Measurements from ENCODE around the gene SPO11. TPM values are rescaled to one million over a fixed set of nuclear protein-coding genes. Genes with fewer than 3 reads are reported as not detected.

The SPO11 gene
- total and polyA plus RNA-seq, 2 experiments from 2014 or later, result not detected

- WGBS, 2 experiments (ENCODE audit: low coverage in 1 of 2, low lambda C conversion rate in 2 of 2, missing lambda C conversion rate in 2 of 2), result 9% methylated on average over 8 of the region's 8 CpGs
- Histone ChIP-seq H3K79me2 (ENCODE audit: insufficient read depth) (no peaks in the 10 kb centered on the region), H3K27ac (no peak overlapping the region), H3K4me3 (no peak overlapping the region), H3K36me3 (ENCODE audit: low read depth) (no peaks in the 10 kb centered on the region), H3K9me2 (ENCODE audit: insufficient read depth) (no peaks in the 10 kb centered on the region), H4K20me1 (ENCODE audit: insufficient read depth) (no peaks in the 10 kb centered on the region), H2AFZ (no peak overlapping the region), H3K9me3 (ENCODE audit: low read depth) (no peaks in the 10 kb centered on the region), H3K4me2 (ENCODE audit: unreplicated experiment) (no peak overlapping the region), H3K9ac (no peak overlapping the region), H3F3A (ENCODE audit: insufficient read depth) (no peaks in the 10 kb centered on the region), H3K27me3 (replicated peaks; ENCODE audit: insufficient read depth) (peaks cover 80% of the 10 kb centered on the region), H3K4me1 (ENCODE audit: insufficient read depth) (no peaks in the 10 kb centered on the region)
- TF ChIP-seq EZH2 (IDR thresholded peaks at IDR 0.05; ENCODE audit: insufficient read depth, poor library complexity, severe bottlenecking), result no peak
- TF ChIP-seq EZH2phosphoT487 (IDR thresholded peaks at IDR 0.05; ENCODE audit: insufficient read depth, low read depth), result no peak
- DNase-seq, result no peak
- in situ Hi-C loops (cut with MboI), result no loop called here
Measured at GRCh38 chr20:57289391-57290177, 40.0 kb upstream of the SPO11 start.

DNA sequence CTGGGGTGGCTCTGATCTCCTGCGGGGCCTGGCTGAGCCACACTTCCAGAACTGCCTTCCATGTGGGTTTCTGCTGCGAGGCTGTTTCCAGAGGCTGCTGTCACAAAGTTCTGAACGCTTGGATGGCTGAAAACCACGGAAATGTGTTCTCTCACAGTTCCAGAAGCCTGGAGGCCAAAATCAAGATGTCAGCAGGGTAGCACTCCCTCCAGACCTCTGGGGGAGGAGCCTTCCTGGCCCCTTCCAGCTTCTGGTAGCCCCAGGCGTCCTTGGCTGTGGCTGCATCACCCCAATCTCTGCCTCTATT, 39.5 kb upstream of the SPO11 start:
- Histone ChIP-seq H3K9me2 (ENCODE audit: insufficient read depth) (no peaks in the 10 kb centered on the region), H3K79me2 (ENCODE audit: insufficient read depth) (no peaks in the 10 kb centered on the region), H3K36me3 (ENCODE audit: low read depth) (no peaks in the 10 kb centered on the region), H2AFZ (no peak overlapping the region), H3K9me3 (ENCODE audit: low read depth) (no peaks in the 10 kb centered on the region), H3F3A (ENCODE audit: insufficient read depth) (no peaks in the 10 kb centered on the region), H3K9ac (no peak overlapping the region), H4K20me1 (ENCODE audit: insufficient read depth) (no peaks in the 10 kb centered on the region), H3K4me1 (ENCODE audit: insufficient read depth) (no peaks in the 10 kb centered on the region), H3K4me3 (no peak overlapping the region), H3K27me3 (replicated peaks; ENCODE audit: insufficient read depth) (peaks cover 75% of the 10 kb centered on the region), H3K27ac (no peak overlapping the region), H3K4me2 (ENCODE audit: unreplicated experiment) (no peak overlapping the region)
- in situ Hi-C loops (cut with MboI), result no loop called here
- no peak for TF ChIP-seq EZH2phosphoT487 (IDR thresholded peaks at IDR 0.05; ENCODE audit: insufficient read depth, low read depth)
- TF ChIP-seq EZH2 (IDR thresholded peaks at IDR 0.05; ENCODE audit: insufficient read depth, poor library complexity, severe bottlenecking), result no peak
- WGBS, 2 experiments (ENCODE audit: low coverage in 1 of 2, low lambda C conversion rate in 2 of 2, missing lambda C conversion rate in 2 of 2), result 2 to 5% methylated on average over 5 of the region's 5 CpGs
- no peak for DNase-seq

DNA sequence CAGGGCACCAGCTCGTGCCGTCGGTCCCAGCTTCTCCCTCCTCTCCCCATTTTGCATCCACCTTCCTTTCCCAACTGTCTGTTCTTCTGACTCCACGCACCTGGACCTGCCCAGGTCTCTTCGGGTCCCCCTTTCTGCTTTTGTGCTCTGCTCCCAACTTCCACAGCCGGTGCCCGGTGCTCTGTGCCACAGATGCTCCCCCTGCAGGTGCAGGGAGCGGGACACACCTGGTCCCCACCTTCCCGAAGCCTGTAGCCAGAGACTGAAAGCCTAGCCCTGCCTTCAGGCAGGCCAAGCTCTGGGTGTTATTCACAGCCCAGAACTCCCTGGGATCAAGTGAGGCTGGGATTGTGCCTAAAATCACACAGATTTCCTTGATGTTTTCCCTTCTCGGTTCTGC, 38.6 kb upstream of the SPO11 start:
- H3K27ac ChIP-seq, result no peak overlapping the region
- H3K36me3 ChIP-seq (ENCODE audit: low read depth), result no peaks in the 10 kb centered on the region
- no peak for DNase-seq
- no peak overlapping the region for H2AFZ ChIP-seq
- no peaks in the 10 kb centered on the region for H3F3A ChIP-seq (ENCODE audit: insufficient read depth)
- H3K27me3 ChIP-seq (replicated peaks; ENCODE audit: insufficient read depth), result peaks cover 78% of the 10 kb centered on the region
- no peaks in the 10 kb centered on the region for H3K79me2 ChIP-seq (ENCODE audit: insufficient read depth)
- H3K4me3 ChIP-seq, result no peak overlapping the region
- WGBS, 2 experiments (ENCODE audit: low coverage in 1 of 2, low lambda C conversion rate in 2 of 2, missing lambda C conversion rate in 2 of 2), result 74 to 78% methylated on average over 10 of the region's 10 CpGs
- in situ Hi-C loops (cut with MboI), result no loop called here
- no peak overlapping the region for H3K4me2 ChIP-seq (ENCODE audit: unreplicated experiment)
- TF ChIP-seq EZH2 (IDR thresholded peaks at IDR 0.05; ENCODE audit: insufficient read depth, poor library complexity, severe bottlenecking) (no peak), EZH2phosphoT487 (IDR thresholded peaks at IDR 0.05; ENCODE audit: insufficient read depth, low read depth) (no peak)
- H3K4me1 ChIP-seq (ENCODE audit: insufficient read depth), result no peaks in the 10 kb centered on the region
- H4K20me1 ChIP-seq (ENCODE audit: insufficient read depth), result no peaks in the 10 kb centered on the region
- H3K9me2 ChIP-seq (ENCODE audit: insufficient read depth), result no peaks in the 10 kb centered on the region
- no peaks in the 10 kb centered on the region for H3K9me3 ChIP-seq (ENCODE audit: low read depth)
- no peak overlapping the region for H3K9ac ChIP-seq

GRCh38 chr20:57291694-57292093, 37.9 kb upstream of the SPO11 start:
- Histone ChIP-seq H3K79me2 (ENCODE audit: insufficient read depth) (no peaks in the 10 kb centered on the region), H3K4me3 (no peak overlapping the region), H4K20me1 (ENCODE audit: insufficient read depth) (no peaks in the 10 kb centered on the region), H3K9me3 (ENCODE audit: low read depth) (no peaks in the 10 kb centered on the region), H3K27ac (no peak overlapping the region), H3K9me2 (ENCODE audit: insufficient read depth) (no peaks in the 10 kb centered on the region), H3K36me3 (ENCODE audit: low read depth) (no peaks in the 10 kb centered on the region), H2AFZ (no peak overlapping the region), H3F3A (ENCODE audit: insufficient read depth) (no peaks in the 10 kb centered on the region), H3K4me2 (ENCODE audit: unreplicated experiment) (no peak overlapping the region), H3K27me3 (replicated peaks; ENCODE audit: insufficient read depth) (peaks cover 71% of the 10 kb centered on the region), H3K4me1 (ENCODE audit: insufficient read depth) (no peaks in the 10 kb centered on the region), H3K9ac (no peak overlapping the region)
- WGBS, 2 experiments (ENCODE audit: low coverage in 1 of 2, low lambda C conversion rate in 2 of 2, missing lambda C conversion rate in 2 of 2), result 66 to 69% methylated on average over 6 of the region's 6 CpGs
- no peak for TF ChIP-seq EZH2phosphoT487 (IDR thresholded peaks at IDR 0.05; ENCODE audit: insufficient read depth, low read depth)
- TF ChIP-seq EZH2 (IDR thresholded peaks at IDR 0.05; ENCODE audit: insufficient read depth, poor library complexity, severe bottlenecking), result no peak
- in situ Hi-C loops (cut with MboI), result no loop called here
- DNase-seq, result no peak
